HK-2 (cell line): ENCODE data around the gene ERN1.
"Not testable (repeated sequence)": the region's sequence is repeated elsewhere in the genome, so short reads cannot be mapped to it uniquely, and the experiment has no call there.

Source experiments
- DNase-seq: peaks from one replicate; pipeline ENCODE4 v3.0.0-alpha.2; 2018; ENCODE audit not compliant: unreplicated experiment

ERN1 gene

DNA sequence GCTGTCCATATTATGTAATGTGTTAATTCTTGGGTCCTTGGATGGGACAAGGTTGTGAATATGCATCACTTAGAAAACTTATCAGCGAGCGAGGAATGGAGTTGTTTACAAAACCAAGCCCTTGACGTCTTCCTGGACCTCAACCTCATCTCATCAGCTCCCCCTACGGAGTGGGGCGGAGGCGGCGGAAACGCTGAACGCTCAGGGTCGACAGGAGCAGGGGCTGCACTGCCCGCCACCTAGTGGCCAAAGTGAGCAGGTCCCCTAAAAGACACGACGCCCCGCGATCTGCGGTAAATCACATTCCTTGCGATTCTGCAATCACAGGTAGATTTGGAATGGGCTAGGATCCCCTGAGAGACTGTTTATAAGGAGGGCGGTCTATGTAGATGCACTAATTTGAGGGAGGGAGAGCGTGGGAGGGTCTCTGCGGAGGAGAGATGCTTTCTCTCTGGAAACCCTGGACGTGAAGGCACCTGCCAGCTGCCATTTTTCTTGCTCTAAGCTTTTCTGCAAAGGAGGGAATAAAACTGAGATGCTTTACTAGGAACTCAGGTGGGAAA lies 104.1 kb downstream of the ERN1 start:
- peak; percentile 71 for DNase-seq

- no peak for DNase-seq
Observed at GRCh38 chr17:64024781-64025731, 104.9 kb downstream of the ERN1 start.

- DNase-seq = no peak
Observed at GRCh38 chr17:64024215-64024654, 105.7 kb downstream of the ERN1 start.

DNA sequence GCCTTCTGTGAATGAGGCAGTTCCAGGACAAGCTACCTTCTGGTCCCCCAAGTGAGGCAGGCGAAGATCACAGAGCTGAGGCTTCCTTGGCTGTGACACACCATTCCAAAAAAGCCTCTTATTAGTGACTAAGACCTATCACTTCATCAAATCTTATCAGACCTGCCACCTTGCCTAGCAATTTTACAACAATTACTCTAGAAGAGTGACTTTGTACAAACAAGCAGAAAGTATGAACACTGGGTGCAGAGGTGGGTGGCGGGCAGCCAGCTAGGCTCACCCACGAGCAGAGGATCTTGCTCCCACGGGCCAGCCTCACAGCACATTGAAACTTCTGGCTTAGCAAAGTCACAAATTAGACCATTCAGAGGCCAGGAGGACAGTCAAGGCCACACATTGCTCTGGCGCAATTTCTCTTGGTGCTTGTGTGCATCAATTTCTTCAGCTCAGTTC lies 107.3 kb downstream of the ERN1 start:
- DNase-seq = no peak

DNA sequence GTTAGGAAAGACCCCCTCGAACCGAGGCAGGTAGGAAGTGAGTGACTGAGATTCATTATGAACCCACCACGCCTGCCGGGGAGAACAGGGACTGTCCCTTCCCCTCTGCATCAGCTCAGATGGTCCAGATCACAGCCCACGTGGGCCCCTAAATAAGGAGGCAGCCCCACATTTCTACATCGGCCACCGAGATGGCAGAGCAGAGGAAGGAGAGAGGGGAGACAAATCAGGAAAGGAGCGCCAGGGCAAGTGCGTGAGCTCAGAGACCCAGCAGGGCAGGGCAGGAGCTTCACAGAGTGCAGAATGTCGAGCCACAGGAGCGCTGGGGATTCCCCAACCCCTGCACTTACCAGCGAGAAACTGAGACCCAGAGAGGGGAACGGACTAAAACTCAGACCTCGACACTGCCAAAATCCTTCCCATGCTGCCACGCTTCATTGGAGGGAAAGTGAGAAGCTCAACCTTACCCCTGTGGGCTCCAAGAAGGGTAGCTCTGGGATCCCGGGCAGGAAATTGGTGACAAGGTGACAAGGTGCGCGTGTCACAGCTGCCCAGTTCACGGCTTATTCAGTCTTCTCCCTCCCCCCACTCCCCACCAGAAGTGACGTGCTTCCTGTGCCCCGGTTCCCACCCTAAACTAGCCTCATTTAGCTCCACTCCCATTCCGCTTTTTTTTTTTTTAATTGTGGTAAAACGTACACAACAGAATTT lies 109.7 kb downstream of the ERN1 start, which contains the start of gene ICAM2:
TSS of gene ICAM2 (minus strand) at position 578 of the 711 bp plus-strand sequence. CDS start 13,942 bp downstream, outside the sequence.
- no peak for DNase-seq

DNA sequence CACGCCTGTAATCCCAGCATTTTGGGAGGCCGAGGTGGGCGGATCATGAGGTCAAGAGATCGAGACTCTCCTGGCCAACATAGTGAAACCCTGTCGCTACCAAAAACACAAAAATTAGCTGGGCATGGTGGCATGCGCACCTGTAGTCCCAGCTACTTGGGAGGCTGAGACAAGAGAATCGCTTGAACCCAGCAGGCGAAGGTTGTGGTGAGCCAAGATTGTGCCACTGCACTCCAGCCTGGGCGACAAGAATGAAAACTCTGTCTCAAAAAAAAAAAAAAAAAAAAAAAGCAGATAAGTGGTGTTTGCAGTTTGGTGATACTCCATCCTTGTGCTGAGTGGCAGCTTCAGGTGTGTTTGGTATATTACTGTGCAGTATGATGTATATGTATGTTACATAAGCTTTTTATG lies 110.4 kb downstream of the ERN1 start:
- DNase-seq = not testable (repeated sequence)

DNA sequence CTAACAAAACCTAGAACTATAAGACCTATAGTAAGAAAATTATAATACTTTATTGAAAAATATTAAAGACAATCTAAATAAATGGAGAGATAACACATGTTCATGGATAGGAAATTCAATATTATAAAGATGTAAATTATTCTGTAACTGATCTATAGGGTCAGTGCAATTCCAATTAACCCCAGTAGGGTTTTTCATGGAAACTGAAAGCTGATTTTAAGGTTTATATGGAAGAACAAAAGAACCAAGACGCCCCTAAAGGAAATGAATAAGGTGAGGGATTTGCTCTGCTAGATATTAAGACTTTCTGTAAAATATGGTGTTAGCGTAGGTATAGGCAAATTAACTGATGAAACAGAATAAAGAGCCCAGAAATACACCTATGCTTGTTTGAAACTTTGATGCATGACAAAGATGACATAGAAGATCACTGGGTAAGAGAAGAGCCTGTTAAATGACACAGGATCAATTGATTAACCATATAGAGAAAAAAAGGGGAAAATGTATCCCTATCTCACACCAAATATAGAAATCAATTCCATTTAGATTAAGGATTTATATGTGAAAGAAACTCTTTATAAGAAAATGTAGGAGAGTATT lies 112.5 kb downstream of the ERN1 start:
- DNase-seq = no peak

GRCh38 chr17:64016974-64017373 lies 113.0 kb downstream of the ERN1 start:
- DNase-seq = no peak

- DNase-seq = no peak
Observed at GRCh38 chr17:64016231-64016784, 113.6 kb downstream of the ERN1 start.

DNA sequence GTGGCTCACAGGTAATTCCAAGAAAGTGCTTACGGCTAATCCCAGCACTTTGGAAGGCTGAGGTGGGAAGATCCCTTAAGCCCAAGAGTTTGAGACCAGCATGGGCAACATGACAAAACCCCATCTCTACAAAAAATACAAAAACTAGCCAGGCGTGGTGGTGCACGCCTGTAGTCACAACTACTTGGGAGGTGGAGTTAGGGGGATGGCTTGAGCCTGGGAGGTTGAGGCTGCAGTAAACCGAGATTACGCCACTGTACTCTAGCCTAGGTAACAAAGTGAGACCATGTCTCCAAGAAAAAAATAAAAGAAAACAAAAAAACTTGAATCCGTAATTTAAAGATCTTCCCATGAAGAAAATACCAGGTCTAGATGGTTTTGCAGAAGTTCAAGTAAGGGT lies 114.5 kb downstream of the ERN1 start:
- DNase-seq = no peak

GRCh38 chr17:64009571-64010402 lies 120.2 kb downstream of the ERN1 start:
- no peak for DNase-seq

DNA sequence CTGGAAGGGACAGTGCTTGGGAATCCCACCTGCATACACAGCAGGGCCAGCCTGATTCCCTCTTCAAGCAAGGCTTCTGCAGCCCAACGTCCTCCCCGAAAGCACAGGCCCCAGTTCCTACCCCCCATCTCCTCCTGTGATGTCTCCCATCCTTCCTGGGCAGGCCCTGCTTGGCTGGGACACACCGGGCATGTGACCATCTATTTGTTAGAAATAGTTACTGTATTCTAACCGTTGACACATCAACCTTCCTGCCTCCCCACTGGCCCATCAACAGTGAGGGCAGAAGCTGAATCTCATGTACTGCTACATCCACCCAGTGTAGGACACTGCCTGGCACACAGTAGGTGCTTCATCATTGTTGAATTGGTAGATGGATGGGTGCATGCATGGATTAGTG lies 121.1 kb downstream of the ERN1 start:
- DNase-seq = no peak

DNA sequence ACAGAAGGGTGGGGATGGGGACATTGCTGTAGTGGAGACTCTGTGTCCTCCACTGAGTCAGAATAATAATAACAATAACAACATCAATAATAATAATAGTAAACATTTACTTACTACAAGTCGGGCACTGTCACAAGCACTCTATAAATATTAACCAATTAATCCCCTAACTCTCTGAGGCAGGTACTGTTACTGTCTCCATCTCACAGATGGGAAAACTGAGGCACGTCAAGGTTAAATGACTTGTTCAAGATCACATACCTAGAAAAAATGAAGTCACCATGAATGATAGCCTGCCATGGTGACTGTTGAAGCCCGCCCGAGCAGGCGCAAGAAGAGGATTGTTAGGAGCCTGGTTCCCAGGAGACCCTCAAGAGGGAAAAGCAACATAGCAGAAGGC lies 121.6 kb downstream of the ERN1 start:
- DNase-seq = no peak

- DNase-seq = no peak
Observed at GRCh38 chr17:64007838-64008282, 122.1 kb downstream of the ERN1 start.

- DNase-seq = not testable (repeated sequence)
Observed at GRCh38 chr17:64007089-64007837, 122.7 kb downstream of the ERN1 start.

GRCh38 chr17:64006361-64007088 lies 123.4 kb downstream of the ERN1 start:
- DNase-seq = no peak

GRCh38 chr17:64005734-64006167 lies 124.2 kb downstream of the ERN1 start:
- DNase-seq = no peak

- DNase-seq = no peak
Observed at GRCh38 chr17:64004903-64005733, 124.8 kb downstream of the ERN1 start.
